ENCODE data around the gene NFYC.
A peak's percentile ranks its signal among the peaks of the same experiment; 100 is the strongest.

NFYC gene

DNA sequence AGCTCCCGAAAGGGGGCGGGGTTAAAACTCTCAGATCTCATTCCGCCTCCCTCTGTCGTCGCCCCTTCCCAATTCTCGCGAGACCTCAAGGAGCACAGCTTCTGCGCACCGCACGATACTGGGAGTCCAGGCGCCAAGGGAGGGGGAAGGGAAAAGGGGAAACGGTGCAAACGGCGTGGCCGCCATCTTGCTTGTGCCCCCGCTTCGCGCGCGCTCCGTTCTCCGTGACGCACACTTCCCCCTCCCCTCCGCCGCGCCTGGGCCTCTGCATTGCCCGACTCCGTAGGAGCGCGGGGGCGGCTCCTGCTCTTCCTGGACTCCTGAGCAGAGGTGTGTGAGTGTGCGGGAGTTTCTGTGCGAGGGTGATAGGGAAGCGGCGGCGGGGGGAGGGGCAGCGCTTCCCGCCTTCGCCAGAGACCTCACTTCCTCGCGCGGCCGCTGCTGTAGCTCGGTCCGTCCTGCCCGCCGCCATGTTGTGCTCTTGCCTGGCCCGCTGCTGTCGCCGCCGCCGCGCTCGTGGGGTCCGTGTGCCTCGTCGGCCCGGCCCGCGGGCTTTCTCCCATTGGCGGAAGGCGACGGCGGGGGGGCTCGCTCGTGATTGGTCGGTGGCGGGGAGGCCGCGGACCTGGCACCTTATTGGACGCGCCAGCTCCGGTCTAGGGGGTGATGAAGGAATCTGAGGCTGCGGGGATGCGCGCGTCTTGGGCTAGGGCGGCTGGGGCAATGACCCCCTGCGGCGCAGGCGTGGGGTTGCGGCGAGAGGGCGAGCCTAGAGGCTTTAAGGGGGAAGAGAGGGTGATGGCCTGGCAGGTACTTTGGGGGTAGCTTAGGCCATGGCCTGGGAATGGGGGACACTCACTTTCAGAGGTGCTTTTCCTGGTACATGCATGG, at the start of gene NFYC:
NFYC (plus strand) TSS at position 167 of the 891 bp plus-strand sequence. CDS start 47,140 bp downstream, outside the sequence.
- peak; percentile 100 for DNase-seq

- no peak for DNase-seq
Observed at GRCh38 chr1:40645118-40645680, 46.3 kb upstream of the NFYC start.

DNA sequence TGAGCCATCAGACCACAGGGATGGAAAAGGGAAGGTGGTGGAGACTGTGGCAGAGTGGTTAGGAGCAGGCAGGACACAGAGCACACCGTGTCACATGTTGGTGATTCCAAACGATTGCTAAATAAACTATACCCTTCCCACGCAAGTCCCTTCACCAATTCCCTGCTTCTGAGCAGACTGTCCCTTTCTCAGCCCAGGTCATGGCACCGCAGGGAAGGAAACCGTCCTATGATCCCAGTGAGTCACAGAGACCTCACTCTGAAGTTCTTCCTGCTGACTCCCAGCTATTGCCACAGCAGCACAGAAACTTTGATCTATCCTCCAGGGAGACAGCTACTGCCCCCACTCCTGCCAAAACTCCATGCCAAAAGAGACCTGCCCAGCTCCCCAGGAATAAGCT, 45.2 kb upstream of the NFYC start:
- no peak for DNase-seq

- no peak for DNase-seq
Observed at GRCh38 chr1:40648200-40648599, 43.3 kb upstream of the NFYC start.

- DNase-seq: no peak
Observed at GRCh38 chr1:40648928-40649591, 42.4 kb upstream of the NFYC start.

DNA sequence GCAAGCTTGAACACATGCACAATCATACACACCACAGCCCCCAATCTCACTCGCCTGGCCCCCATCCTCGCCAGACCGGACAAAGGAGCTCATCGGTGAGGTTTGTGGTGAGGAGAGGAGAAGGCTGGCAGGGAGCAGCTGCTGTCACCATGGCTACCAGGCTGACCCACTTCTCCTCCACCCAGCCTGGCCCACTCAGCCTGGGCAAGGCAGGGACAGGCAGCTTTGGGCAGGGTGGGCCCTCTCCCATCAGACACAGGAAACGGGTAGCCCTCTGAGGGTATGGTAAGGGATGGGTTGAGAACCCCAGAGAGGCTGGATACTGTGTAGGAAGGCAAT, 41.9 kb upstream of the NFYC start:
- no peak for DNase-seq

DNA sequence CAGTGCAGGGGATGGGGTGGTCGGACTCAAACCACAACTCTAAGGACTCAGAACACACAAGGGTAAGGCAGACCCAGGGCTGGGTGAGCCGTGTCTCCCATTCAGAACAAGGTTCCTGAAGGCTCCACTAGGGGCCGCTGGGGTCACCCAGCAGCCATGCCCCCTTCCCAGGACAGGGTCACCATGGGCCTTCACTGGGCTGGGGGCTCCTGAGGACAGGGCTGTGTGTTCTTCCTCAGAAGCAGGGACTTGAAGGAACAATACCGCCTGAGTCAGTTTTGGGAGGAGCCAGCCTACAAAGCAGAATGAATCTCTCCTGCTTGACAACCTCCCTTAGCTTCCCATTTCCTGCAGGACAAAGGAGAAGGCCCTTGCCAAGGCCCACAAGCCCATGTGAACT, 41.4 kb upstream of the NFYC start:
- peak; percentile 39 for DNase-seq

GRCh38 chr1:40651138-40651857, 40.2 kb upstream of the NFYC start:
- peak; percentile 18 for DNase-seq

DNA sequence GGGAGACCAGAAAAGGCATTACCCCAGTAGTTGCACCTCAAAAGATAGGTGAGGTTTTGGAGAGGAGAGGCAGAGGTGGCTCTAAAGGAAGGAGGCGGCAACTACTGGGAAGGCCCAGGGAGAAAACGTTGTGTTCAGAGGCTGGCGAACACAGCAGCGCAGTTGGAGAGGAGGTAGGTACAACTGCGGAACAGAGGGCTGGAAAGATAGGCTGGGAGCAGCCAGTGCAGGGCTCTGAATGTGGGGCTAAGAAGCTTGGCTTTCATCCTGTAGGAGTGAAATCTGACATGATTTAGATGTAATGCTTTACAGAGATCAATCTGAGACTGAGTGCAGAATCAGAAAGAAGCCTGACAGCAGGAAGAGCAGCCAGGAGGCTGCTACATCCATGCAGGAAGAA, 39.0 kb upstream of the NFYC start:
- no peak for DNase-seq

DNA sequence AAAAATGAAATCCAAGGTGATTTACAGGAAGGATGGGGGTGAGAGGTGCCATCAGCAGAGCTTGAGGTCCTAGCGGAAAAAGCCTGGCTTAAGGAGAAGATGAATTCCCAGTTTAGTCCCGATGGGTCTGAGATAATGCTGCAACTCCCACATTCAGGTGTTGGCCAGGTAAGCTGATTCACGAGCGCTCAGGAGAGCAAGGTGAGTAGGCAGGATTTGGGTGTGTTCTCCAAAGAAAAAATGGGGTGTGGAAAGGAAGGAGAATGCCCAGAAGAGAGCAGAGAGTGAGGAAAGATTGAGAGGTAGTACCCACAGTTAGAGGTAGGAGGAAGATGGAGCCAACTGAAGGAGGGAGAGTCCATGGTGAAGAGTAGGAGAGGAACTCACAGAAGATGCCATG, 38.5 kb upstream of the NFYC start:
- DNase-seq: no peak

DNA sequence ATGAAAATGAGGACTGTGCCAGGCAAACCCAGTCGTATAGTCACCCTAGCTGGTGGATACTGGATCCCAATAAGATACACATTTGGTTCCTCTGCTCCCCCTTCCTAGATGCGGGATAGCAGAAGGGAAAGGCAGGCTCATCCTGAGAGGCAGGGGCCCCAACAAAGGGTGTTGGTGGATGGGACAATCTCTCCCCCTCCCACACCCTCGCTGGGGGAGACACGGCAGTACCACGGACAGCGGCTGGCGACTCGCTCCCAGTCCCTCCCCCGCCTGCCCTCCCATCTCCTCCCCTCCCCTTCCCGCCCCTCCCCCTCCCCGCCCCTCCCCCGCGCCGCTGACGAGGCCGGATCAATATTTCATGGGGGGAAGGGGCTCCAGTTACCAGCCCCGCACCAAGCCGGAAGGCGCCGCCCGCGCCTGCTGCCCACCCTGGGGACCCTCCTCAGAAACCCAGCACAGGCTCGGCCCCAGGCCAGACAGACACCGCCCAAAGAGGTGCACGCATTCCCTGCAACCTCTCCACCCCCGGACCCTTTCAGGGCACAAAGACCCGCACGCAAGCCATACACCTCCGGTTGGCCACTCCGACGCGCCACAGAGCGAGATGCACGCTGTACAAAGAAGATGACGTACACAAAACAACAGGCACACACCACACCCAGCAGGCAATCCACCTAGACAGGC, 37.5 kb upstream of the NFYC start:
- no peak for DNase-seq

DNA sequence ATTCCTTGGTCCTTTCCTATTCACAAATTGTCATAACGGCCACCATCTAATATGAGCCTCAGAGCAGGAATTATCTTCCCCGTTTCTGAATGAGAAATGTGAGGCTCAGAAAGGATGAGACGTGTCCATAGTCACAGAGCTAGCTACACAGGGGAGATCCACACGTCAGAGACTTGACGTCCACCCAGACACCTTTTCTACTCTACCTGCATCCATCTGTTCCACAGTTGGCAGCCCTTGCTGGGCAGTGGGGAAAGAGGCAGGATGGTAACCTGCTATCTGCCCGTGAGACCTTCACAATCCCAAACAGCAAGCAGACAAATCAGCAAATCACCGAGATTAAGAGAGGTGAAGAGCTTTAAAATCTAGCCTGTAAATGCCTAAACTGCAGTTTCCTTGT, 34.5 kb upstream of the NFYC start:
- no peak for DNase-seq

- peak; percentile 89 for DNase-seq
Observed at GRCh38 chr1:40658751-40659648, 32.5 kb upstream of the NFYC start.

DNA sequence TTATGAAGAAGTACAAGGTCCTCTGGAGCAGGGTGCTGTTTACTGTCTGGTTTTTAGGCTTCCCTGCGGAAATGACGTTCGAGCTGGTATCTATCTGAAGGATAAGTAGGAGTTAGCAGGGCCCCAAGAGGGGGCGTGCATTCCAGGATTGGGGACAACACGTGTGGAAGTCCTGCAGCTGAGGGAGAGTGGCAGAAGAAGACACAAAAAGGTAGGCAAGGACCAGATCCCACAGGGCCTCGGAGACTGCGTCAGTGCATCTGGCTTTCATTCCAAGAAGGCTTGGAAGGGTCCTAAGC, 31.9 kb upstream of the NFYC start:
- no peak for DNase-seq

GRCh38 chr1:40661678-40662077, 29.8 kb upstream of the NFYC start:
- DNase-seq: no peak

DNA sequence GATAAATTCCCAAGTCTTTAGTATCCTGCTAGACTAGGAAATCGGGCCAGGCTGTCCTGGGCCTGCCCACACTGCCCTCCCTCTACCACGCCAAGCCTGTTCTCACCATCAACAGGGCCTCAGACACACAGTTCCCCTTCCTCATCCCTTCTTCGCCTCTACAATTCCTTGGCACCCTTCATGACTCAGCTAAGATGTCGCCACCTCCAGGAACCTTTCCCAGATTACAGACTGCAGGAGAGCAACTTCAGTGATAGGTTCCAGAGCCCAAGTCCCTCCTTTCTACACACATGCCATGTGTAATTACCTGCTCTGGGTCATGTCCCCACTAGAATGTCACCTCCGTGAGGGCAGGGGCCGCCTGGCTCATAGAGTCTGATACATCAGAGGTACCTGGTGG, 29.4 kb upstream of the NFYC start:
- DNase-seq: no peak

GRCh38 chr1:40662864-40663263, 28.6 kb upstream of the NFYC start:
- peak; percentile 34 for DNase-seq

GRCh38 chr1:40663324-40664166, 28.0 kb upstream of the NFYC start:
- peak; percentile 98 for DNase-seq

GRCh38 chr1:40664167-40664537, 27.4 kb upstream of the NFYC start:
- DNase-seq: peak; percentile 46

DNA sequence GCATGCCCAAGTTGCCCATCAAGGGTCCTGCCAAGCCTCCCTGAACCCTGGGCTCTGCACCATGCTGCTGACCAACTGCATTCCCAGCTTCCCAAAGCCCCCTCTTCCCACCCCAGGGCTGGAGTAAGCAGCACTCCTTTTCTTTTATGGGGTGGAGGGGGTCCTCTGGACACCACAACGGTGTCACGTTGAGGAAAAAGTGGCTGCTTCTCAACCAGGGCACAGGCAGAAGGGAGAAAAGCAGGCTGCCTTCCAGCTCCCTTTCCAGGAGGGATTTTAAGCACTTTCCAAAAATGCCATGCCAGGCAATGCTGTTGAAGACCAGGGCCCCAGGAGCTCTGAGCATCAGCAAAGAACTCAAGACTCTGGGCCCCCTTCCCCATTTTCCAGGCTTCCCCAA, 26.7 kb upstream of the NFYC start:
- no peak for DNase-seq

All from NCI-H82 (cell line).